Measurements from ENCODE around the gene LRP5. TPM values are rescaled to one million over a fixed set of nuclear protein-coding genes. Genes with fewer than 3 reads are reported as not detected.
A peak's percentile ranks its signal among the peaks of the same experiment; 100 is the strongest.

LRP5 gene
- total RNA-seq, 1 donor from 2014 or later, result 101 TPM

DNA sequence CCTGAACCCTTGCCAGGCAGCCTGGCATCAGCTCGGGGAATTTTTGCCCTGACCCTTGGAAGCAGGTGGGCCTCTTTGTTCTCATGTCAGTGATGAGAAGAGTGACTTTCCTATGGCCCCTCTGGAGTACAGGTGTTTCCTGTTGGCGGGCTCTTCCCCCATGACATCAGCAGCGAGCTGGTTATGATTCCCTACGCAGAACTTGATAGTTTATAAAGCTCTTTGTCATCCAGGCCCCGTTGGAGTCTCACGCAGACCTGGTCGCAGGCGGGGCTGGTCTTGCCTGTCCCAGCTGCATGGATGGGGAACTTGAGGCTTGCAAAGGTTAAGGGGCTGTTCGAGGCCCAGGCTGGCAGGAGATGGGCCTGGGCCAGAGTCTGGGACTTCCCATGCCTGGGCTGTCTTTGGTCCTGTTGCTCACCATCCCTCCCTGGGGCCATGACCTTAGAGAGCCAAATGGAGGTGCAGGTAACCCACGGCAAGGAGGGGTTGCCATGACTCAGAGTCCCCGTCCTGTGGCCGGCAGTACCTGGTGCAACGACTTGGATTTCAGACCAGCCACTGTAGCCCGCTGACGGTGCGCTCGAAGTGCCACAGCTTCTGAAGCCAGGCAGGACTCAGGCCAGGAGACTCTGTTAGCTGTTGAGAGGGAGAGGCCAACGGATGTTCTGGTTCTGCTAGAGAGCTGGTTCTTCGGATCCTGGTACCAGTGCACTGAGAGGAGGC lies 102.3 kb downstream of the LRP5 start:
- Histone ChIP-seq H3K27ac (no peak overlapping the region), H3K4me1 (no peaks in the 10 kb centered on the region), H3K36me3 (peaks cover 71% of the 10 kb centered on the region), H3K4me3 (no peak overlapping the region), H3K27me3 (no peaks in the 10 kb centered on the region), H3K9me3 (no peaks in the 10 kb centered on the region)
- TF ChIP-seq, protein P1, sequence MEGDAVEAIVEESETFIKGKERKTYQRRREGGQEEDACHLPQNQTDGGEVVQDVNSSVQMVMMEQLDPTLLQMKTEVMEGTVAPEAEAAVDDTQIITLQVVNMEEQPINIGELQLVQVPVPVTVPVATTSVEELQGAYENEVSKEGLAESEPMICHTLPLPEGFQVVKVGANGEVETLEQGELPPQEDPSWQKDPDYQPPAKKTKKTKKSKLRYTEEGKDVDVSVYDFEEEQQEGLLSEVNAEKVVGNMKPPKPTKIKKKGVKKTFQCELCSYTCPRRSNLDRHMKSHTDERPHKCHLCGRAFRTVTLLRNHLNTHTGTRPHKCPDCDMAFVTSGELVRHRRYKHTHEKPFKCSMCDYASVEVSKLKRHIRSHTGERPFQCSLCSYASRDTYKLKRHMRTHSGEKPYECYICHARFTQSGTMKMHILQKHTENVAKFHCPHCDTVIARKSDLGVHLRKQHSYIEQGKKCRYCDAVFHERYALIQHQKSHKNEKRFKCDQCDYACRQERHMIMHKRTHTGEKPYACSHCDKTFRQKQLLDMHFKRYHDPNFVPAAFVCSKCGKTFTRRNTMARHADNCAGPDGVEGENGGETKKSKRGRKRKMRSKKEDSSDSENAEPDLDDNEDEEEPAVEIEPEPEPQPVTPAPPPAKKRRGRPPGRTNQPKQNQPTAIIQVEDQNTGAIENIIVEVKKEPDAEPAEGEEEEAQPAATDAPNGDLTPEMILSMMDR (IDR thresholded peaks at IDR 0.05), result no peak
- ATAC-seq, result peak; percentile 5
- DNase-seq, result no peak
- intact Hi-C loops (cut with DNase I), result no loop called here

DNA sequence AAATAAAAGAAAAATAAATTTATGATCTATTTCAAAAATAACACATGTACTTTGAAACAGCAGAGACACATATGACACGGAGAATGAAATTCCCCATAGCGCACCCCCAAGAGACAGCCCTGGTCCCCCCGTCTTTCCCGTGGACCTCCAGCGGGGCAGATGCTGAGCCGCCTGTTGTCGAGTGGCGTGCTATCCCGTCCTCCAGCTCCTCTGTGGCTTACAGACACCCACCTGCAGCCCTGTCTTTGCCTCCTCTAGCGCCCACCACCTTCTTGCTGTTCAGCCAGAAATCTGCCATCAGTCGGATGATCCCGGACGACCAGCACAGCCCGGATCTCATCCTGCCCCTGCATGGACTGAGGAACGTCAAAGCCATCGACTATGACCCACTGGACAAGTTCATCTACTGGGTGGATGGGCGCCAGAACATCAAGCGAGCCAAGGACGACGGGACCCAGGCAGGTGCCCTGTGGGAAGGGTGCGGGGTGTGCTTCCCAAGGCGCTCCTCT lies 103.7 kb downstream of the LRP5 start:
- peaks cover 65% of the 10 kb centered on the region for H3K36me3 ChIP-seq
- H3K27ac ChIP-seq, result no peak overlapping the region
- H3K9me3 ChIP-seq, result no peaks in the 10 kb centered on the region
- DNase-seq (no peak), ATAC-seq (no peak)
- TF ChIP-seq, protein P1 (IDR thresholded peaks at IDR 0.05), result no peak
- no peaks in the 10 kb centered on the region for H3K27me3 ChIP-seq
- intact Hi-C loops (cut with DNase I), result no loop called here
- no peaks in the 10 kb centered on the region for H3K4me1 ChIP-seq
- H3K4me3 ChIP-seq, result no peak overlapping the region

GRCh38 chr11:68418648-68419047 lies 106.3 kb downstream of the LRP5 start:
- DNase-seq (no peak), ATAC-seq (no peak)
- Histone ChIP-seq H3K4me1 (no peaks in the 10 kb centered on the region), H3K36me3 (peaks cover 43% of the 10 kb centered on the region), H3K27me3 (no peaks in the 10 kb centered on the region), H3K4me3 (no peak overlapping the region), H3K9me3 (no peaks in the 10 kb centered on the region), H3K27ac (no peak overlapping the region)
- intact Hi-C loops (cut with DNase I), result no loop called here
- TF ChIP-seq, protein P1 (IDR thresholded peaks at IDR 0.05), result no peak

DNA sequence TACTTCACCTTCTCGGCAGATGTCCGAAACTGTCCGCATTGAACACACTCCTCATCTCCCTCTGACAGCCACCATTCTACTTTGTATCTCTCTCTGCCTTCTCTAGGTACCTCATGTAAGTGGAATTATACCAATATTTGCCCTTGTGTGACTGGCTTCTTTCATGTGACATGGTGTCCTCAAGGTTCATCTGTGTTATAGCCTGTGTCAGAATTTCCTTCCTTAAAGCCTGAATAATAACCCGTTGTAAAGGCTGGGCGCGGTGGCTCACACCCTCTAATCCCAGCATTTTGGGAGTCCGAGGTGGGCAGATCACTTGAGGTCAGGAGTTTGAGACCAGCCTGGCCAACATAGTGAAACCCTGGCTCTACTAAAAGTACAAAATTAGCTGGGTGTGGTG lies 107.8 kb downstream of the LRP5 start:
- H3K36me3 ChIP-seq, result peaks cover 35% of the 10 kb centered on the region
- ATAC-seq (no peak), DNase-seq (no peak)
- TF ChIP-seq, protein P1 (IDR thresholded peaks at IDR 0.05), result no peak
- intact Hi-C loops (cut with DNase I), result no loop called here
- H3K4me3 ChIP-seq, result no peak overlapping the region
- no peaks in the 10 kb centered on the region for H3K4me1 ChIP-seq
- H3K27me3 ChIP-seq, result no peaks in the 10 kb centered on the region
- no peaks in the 10 kb centered on the region for H3K9me3 ChIP-seq
- no peak overlapping the region for H3K27ac ChIP-seq

- DNase-seq (no peak), ATAC-seq (no peak)
- no peaks in the 10 kb centered on the region for H3K4me1 ChIP-seq
- TF ChIP-seq, protein P1 (IDR thresholded peaks at IDR 0.05), result no peak
- no peaks in the 10 kb centered on the region for H3K9me3 ChIP-seq
- H3K27me3 ChIP-seq, result no peaks in the 10 kb centered on the region
- intact Hi-C loops (cut with DNase I), result no loop called here
- no peak overlapping the region for H3K27ac ChIP-seq
- no peak overlapping the region for H3K4me3 ChIP-seq
- peaks cover 44% of the 10 kb centered on the region for H3K36me3 ChIP-seq
Observed at GRCh38 chr11:68423481-68423880, 111.1 kb downstream of the LRP5 start.
